GM12873 (cell line): Measurements from ENCODE around the gene NSMF.

Experiments
- TF ChIP-seq, protein P1 (sequence below): IDR thresholded peaks from 2 replicates; pipeline ENCODE4 v1.5.1; 2012; ENCODE audit warnings: low read depth, mild to moderate bottlenecking, moderate library complexity, low read length, control low read depth; ENCODE audit not compliant: insufficient read depth; ENCODE audit errors: missing control alignments

NSMF gene

DNA sequence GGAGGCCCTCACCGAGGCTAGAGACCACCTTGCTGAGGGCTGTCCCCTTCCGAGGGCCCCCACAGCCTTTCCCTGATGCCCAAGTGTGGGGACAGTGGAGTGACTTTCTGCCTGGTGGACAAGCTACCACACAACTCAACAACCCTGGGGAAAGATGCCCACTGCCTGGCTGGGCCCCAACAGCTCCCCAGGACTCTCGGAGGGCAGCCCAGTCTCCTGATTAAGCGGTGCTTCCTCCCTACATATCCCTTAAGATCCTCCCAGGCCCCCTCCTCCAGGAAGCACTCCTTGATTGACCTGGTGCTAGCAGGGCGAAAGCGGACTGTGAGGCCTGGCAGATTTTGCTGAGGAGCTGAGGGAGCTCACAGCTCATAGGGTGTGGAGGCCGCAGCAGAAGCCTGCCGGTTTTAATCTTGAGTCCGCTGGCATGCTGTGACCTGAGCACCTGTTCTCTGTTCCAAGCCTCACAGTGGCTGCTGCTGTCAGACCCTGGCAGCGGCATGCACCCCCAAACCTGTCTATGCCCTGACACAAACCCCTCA lies 2.2 kb downstream of the NSMF start:
- TF ChIP-seq, protein P1, sequence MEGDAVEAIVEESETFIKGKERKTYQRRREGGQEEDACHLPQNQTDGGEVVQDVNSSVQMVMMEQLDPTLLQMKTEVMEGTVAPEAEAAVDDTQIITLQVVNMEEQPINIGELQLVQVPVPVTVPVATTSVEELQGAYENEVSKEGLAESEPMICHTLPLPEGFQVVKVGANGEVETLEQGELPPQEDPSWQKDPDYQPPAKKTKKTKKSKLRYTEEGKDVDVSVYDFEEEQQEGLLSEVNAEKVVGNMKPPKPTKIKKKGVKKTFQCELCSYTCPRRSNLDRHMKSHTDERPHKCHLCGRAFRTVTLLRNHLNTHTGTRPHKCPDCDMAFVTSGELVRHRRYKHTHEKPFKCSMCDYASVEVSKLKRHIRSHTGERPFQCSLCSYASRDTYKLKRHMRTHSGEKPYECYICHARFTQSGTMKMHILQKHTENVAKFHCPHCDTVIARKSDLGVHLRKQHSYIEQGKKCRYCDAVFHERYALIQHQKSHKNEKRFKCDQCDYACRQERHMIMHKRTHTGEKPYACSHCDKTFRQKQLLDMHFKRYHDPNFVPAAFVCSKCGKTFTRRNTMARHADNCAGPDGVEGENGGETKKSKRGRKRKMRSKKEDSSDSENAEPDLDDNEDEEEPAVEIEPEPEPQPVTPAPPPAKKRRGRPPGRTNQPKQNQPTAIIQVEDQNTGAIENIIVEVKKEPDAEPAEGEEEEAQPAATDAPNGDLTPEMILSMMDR = no peak

- TF ChIP-seq, protein P1 = no peak
Measured at GRCh38 chr9:137456061-137456863, 2.9 kb downstream of the NSMF start.

DNA sequence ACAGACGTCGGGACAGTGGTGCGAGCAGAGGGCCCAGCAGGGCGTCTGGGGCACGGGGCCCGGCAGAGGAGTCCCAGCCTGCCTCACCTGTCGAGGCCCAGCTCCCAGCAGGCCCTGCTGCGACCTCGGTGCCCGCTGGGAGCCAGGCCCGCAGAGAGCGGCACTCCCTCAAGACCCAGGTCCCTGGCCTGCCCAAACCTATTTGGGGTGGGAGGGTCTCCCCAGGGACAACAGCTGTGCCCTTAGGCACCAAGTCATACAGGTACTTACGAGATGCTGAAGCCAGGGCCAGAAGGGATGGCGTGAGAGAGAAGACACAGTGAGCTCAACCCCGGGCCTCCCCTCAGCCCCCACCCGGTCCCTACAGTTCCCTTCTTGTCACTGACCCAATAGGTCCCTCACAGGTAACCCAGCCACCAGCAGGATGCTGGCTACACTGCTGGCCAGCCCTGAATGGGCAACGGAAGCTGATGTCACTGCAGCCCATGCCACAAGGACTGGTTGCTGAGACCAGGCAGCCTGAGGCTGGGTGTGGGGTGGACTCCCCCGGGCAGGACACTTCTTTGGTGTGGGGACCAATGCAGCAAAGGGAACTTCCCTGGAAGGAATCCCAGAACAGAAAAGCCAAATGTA lies 3.7 kb downstream of the NSMF start:
- TF ChIP-seq, protein P1 = no peak

- TF ChIP-seq, protein P1 = no peak
Measured at GRCh38 chr9:137454597-137455358, 4.4 kb downstream of the NSMF start.

- TF ChIP-seq, protein P1 = no peak
Measured at GRCh38 chr9:137454145-137454596, 5.0 kb downstream of the NSMF start.

GRCh38 chr9:137453643-137454081 lies 5.5 kb downstream of the NSMF start:
- TF ChIP-seq, protein P1 = no peak
